ENCODE data around the gene HBA2.

DNA sequence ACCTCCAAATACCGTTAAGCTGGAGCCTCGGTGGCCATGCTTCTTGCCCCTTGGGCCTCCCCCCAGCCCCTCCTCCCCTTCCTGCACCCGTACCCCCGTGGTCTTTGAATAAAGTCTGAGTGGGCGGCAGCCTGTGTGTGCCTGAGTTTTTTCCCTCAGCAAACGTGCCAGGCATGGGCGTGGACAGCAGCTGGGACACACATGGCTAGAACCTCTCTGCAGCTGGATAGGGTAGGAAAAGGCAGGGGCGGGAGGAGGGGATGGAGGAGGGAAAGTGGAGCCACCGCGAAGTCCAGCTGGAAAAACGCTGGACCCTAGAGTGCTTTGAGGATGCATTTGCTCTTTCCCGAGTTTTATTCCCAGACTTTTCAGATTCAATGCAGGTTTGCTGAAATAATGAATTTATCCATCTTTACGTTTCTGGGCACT is 4.7 kb downstream of the HBA2 start:
- TF ChIP-seq, protein P1, sequence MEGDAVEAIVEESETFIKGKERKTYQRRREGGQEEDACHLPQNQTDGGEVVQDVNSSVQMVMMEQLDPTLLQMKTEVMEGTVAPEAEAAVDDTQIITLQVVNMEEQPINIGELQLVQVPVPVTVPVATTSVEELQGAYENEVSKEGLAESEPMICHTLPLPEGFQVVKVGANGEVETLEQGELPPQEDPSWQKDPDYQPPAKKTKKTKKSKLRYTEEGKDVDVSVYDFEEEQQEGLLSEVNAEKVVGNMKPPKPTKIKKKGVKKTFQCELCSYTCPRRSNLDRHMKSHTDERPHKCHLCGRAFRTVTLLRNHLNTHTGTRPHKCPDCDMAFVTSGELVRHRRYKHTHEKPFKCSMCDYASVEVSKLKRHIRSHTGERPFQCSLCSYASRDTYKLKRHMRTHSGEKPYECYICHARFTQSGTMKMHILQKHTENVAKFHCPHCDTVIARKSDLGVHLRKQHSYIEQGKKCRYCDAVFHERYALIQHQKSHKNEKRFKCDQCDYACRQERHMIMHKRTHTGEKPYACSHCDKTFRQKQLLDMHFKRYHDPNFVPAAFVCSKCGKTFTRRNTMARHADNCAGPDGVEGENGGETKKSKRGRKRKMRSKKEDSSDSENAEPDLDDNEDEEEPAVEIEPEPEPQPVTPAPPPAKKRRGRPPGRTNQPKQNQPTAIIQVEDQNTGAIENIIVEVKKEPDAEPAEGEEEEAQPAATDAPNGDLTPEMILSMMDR (IDR thresholded peaks at IDR 0.05): no peak
- TF ChIP-seq SIN3A (IDR thresholded peaks at IDR 0.05; ENCODE audit: borderline replicate concordance, insufficient read depth, low read depth, low read length): no peak
